H9 (cell line): ENCODE results near the gene VAV1. TPM values are rescaled to one million over a fixed set of nuclear protein-coding genes. Genes with fewer than 3 reads are reported as not detected.

Source experiments
- DNase-seq: peaks from one replicate; pipeline ENCODE4 v3.0.0-alpha.2; 2017
- H2AFZ ChIP-seq: one replicate; pipeline ENCODE4 v1.6.1; 2013; ENCODE audit warnings: mild to moderate bottlenecking, low read length, control low read depth, moderate library complexity
- H2AK5ac ChIP-seq: 2 replicates; pipeline ENCODE4 v1.6.1; 2013; ENCODE audit warnings: low read length, control low read depth, mixed read lengths; ENCODE audit not compliant: insufficient read length
- H2BK120ac ChIP-seq: one replicate; pipeline ENCODE4 v1.6.1; 2013; ENCODE audit warnings: low read depth, mild to moderate bottlenecking, low read length, control low read depth, inconsistent platforms; ENCODE audit not compliant: poor library complexity, severe bottlenecking
- H2BK12ac ChIP-seq: 2 replicates; pipeline ENCODE4 v1.6.1; 2013; ENCODE audit warnings: low read length, control low read depth, mixed read lengths, low read depth; ENCODE audit not compliant: insufficient read length
- H2BK15ac ChIP-seq: 2 replicates; pipeline ENCODE4 v1.6.1; 2013; ENCODE audit warnings: low read depth, low read length, control low read depth
- H2BK20ac ChIP-seq: one replicate; pipeline ENCODE4 v1.6.1; 2013; ENCODE audit warnings: low read depth, mild to moderate bottlenecking, low read length, control low read depth, inconsistent platforms; ENCODE audit not compliant: poor library complexity, severe bottlenecking
- H2BK5ac ChIP-seq: 2 replicates; pipeline ENCODE4 v1.6.1; 2013; ENCODE audit warnings: low read length, control low read depth, mixed read lengths; ENCODE audit not compliant: insufficient read length
- H3K14ac ChIP-seq: 2 replicates; pipeline ENCODE4 v1.6.1; 2013; ENCODE audit warnings: low read length, control low read depth; ENCODE audit not compliant: insufficient read depth
- H3K18ac ChIP-seq: 2 replicates; pipeline ENCODE4 v1.6.1; 2013; ENCODE audit warnings: low read depth, mild to moderate bottlenecking, mixed read lengths, low read length, control low read depth; ENCODE audit not compliant: insufficient read length
- H3K23ac ChIP-seq: 2 replicates; pipeline ENCODE4 v1.6.1; 2013; ENCODE audit warnings: low read length, control low read depth, mixed read lengths, low read depth; ENCODE audit not compliant: insufficient read length
- H3K23me2 ChIP-seq: 2 replicates; pipeline ENCODE4 v1.6.1; 2013; ENCODE audit warnings: low read depth, mild to moderate bottlenecking, mixed read lengths, low read length, control low read depth; ENCODE audit not compliant: insufficient read length, poor library complexity, severe bottlenecking
- H3K27ac ChIP-seq: 2 replicates; pipeline ENCODE4 v1.5.1; 2013; ENCODE audit warnings: low read length, control low read depth, mixed read lengths, low read depth; ENCODE audit not compliant: insufficient read length
- H3K27me3 ChIP-seq: 2 replicates; pipeline ENCODE4 v1.6.1; 2013; ENCODE audit warnings: low read length, control low read depth, inconsistent platforms; ENCODE audit not compliant: insufficient read depth
- H3K4ac ChIP-seq: 2 replicates; pipeline ENCODE4 v1.6.1; 2013; ENCODE audit warnings: low read depth, mild to moderate bottlenecking, control low read depth, inconsistent platforms, low read length, moderate library complexity
- H3K4me1 ChIP-seq: 2 replicates; pipeline ENCODE4 v1.6.1; 2013; ENCODE audit warnings: low read length, control low read depth, inconsistent platforms; ENCODE audit not compliant: insufficient read depth
- H3K4me2 ChIP-seq: 2 replicates; pipeline ENCODE4 v1.6.1; 2013; ENCODE audit warnings: low read length, control low read depth, mixed read lengths; ENCODE audit not compliant: insufficient read length, insufficient read depth
- H3K56ac ChIP-seq: 2 replicates; pipeline ENCODE4 v1.6.1; 2013; ENCODE audit warnings: low read depth, mild to moderate bottlenecking, mixed read lengths, low read length, control low read depth; ENCODE audit not compliant: insufficient read length
- H3K79me1 ChIP-seq: 2 replicates; pipeline ENCODE4 v1.6.1; 2013; ENCODE audit warnings: low read depth, mild to moderate bottlenecking, moderate library complexity, low read length, control low read depth, inconsistent platforms; ENCODE audit not compliant: insufficient read depth, poor library complexity, severe bottlenecking
- H3K79me2 ChIP-seq: 2 replicates; pipeline ENCODE4 v1.6.1; 2013; ENCODE audit warnings: low read length, control low read depth, inconsistent platforms; ENCODE audit not compliant: insufficient read depth
- H3K9ac ChIP-seq: 2 replicates; pipeline ENCODE4 v1.6.1; 2013; ENCODE audit warnings: low read length, control low read depth, mixed read lengths; ENCODE audit not compliant: insufficient read length; ENCODE audit errors: extremely low read depth
- H3K9me3 ChIP-seq: one replicate; pipeline ENCODE4 v1.6.1; 2013; ENCODE audit warnings: low read depth, low read length, inconsistent platforms; ENCODE audit not compliant: control insufficient read depth
- H3T11ph ChIP-seq: one replicate; pipeline ENCODE4 v1.6.1; 2013; ENCODE audit warnings: mild to moderate bottlenecking, low read length, control low read depth, inconsistent platforms
- H4K20me1 ChIP-seq: one replicate; pipeline ENCODE4 v1.6.1; 2013; ENCODE audit not compliant: control insufficient read depth, insufficient read length, insufficient read depth
- H4K5ac ChIP-seq: 2 replicates; pipeline ENCODE4 v1.6.1; 2013; ENCODE audit warnings: low read depth, mild to moderate bottlenecking, mixed read lengths, low read length, control low read depth; ENCODE audit not compliant: insufficient read length
- H4K8ac ChIP-seq: replicated peaks from 2 replicates; pipeline ENCODE4 v1.6.1; 2013; ENCODE audit warnings: low read length, control low read depth, mixed read lengths, low read depth; ENCODE audit not compliant: insufficient read length
- H4K91ac ChIP-seq: 2 replicates; pipeline ENCODE4 v1.6.1; 2013; ENCODE audit warnings: low read depth, mild to moderate bottlenecking, moderate library complexity, mixed read lengths, low read length, control low read depth; ENCODE audit not compliant: insufficient read length
- H3K27ac Mint-ChIP-seq, 3 experiments: 2 replicates in 2 of 3; 3 replicates in 1 of 3; pipeline ENCODE4 v1.8.0; 2020 to 2021; ENCODE audit warnings: mixed read lengths in 3 of 3, mild to moderate bottlenecking in 1 of 3, moderate library complexity in 1 of 3
- H3K27me3 Mint-ChIP-seq: 2 replicates; pipeline ENCODE4 v1.8.0; 2021; ENCODE audit warnings: low read depth, mild to moderate bottlenecking, moderate library complexity, mixed read lengths
- H3K36me3 Mint-ChIP-seq, 3 experiments: 2 replicates in 2 of 3; 3 replicates in 1 of 3; pipeline ENCODE4 v1.8.0; 2020 to 2021; ENCODE audit warnings: low read depth in 3 of 3, mixed read lengths in 3 of 3; ENCODE audit not compliant: insufficient read depth in 1 of 3
- H3K4me1 Mint-ChIP-seq, 2 experiments: 2 replicates each; pipeline ENCODE4 v1.8.0; 2020; ENCODE audit warnings: mixed read lengths in 2 of 2
- H3K4me3 Mint-ChIP-seq, 2 experiments: 2 replicates in 1 of 2; 3 replicates in 1 of 2; pipeline ENCODE4 v1.8.0; 2020 to 2021; ENCODE audit warnings: mild to moderate bottlenecking in 2 of 2, mixed read lengths in 2 of 2, moderate library complexity in 1 of 2
- H3K9me3 Mint-ChIP-seq, 2 experiments: 2 replicates in 1 of 2; 3 replicates in 1 of 2; pipeline ENCODE4 v1.8.0; 2020; ENCODE audit warnings: mild to moderate bottlenecking in 2 of 2, mixed read lengths in 2 of 2, moderate library complexity in 1 of 2
- WGBS: extraction: QIAGEN DNeasy Blood & Tissue Kit; methylation state at CpG from one replicate; pipeline ENCODE4 v1.1.7; 2013; ENCODE audit warnings: missing lambda C conversion rate, low lambda C conversion rate, mixed read lengths; ENCODE audit not compliant: insufficient read length; ENCODE audit errors: extremely low coverage; 5-methylcytosine and 5-hydroxymethylcytosine counted together
- total RNA-seq: library from RNA; stranded (reverse); gene quantifications from 2 replicates; pipeline ENCODE4 v1.2.1, GENCODE V29; 2021
- TF ChIP-seq, protein P1 (sequence below): fragments of 200-600 bp; sonication (generic); conservative IDR thresholded peaks from 3 replicates; pipeline ENCODE4 v1.8.0; 2021; ENCODE audit warnings: antibody characterized with exemption, mild to moderate bottlenecking

The VAV1 gene
- total RNA-seq, 1 experiment from 2014 or later, result 0.90 TPM

DNA sequence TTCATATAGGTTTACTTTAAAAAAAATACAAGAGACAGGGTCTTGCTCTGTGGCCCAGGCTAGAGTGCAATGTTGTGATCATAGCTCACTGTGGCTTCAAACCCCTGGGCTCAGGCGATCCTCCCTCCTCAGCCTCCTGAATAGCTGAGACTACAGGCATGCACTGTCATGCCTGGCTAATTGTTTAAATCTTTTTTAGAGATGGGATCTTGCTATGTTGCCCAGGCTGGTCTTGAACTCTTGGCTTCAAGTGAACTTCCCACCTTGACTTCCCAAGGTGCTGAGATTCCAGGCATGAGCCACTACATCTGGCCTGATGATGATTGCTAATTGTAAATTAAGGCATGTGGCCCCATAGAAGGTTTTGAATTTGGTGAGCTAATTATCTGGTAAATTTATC lies 79.5 kb downstream of the VAV1 start:
- Histone ChIP-seq H2AK5ac (no peak overlapping the region), H2AFZ (no peak overlapping the region), H3K27ac (no peak overlapping the region), H3K23me2 (peaks cover 4% of the 10 kb centered on the region), H3K4me1 (no peaks in the 10 kb centered on the region), H3K18ac (no peak overlapping the region), H4K8ac (no peak overlapping the region), H3K14ac (no peak overlapping the region), H3T11ph (no peak overlapping the region), H2BK20ac (no peak overlapping the region), H3K27me3 (no peaks in the 10 kb centered on the region), H3K4me2 (no peak overlapping the region), H3K23ac (no peak overlapping the region), H3K79me1 (no peaks in the 10 kb centered on the region), H2BK5ac (no peak overlapping the region), H4K91ac (no peak overlapping the region), H3K56ac (no peak overlapping the region), H3K79me2 (no peaks in the 10 kb centered on the region), H4K5ac (no peak overlapping the region), H2BK120ac (no peak overlapping the region), H3K9ac (no peak overlapping the region), H2BK15ac (no peak overlapping the region), H2BK12ac (no peak overlapping the region), H4K20me1 (no peaks in the 10 kb centered on the region), H3K4ac (no peak overlapping the region), H3K9me3 (no peaks in the 10 kb centered on the region)
- TF ChIP-seq, protein P1, sequence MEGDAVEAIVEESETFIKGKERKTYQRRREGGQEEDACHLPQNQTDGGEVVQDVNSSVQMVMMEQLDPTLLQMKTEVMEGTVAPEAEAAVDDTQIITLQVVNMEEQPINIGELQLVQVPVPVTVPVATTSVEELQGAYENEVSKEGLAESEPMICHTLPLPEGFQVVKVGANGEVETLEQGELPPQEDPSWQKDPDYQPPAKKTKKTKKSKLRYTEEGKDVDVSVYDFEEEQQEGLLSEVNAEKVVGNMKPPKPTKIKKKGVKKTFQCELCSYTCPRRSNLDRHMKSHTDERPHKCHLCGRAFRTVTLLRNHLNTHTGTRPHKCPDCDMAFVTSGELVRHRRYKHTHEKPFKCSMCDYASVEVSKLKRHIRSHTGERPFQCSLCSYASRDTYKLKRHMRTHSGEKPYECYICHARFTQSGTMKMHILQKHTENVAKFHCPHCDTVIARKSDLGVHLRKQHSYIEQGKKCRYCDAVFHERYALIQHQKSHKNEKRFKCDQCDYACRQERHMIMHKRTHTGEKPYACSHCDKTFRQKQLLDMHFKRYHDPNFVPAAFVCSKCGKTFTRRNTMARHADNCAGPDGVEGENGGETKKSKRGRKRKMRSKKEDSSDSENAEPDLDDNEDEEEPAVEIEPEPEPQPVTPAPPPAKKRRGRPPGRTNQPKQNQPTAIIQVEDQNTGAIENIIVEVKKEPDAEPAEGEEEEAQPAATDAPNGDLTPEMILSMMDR, result no peak
- H3K36me3 Mint-ChIP-seq, result no peaks in the 10 kb centered on the region
- no peak overlapping the region for H3K27ac Mint-ChIP-seq
- H3K27me3 Mint-ChIP-seq, result peaks cover 3% of the 10 kb centered on the region
- no peak overlapping the region for H3K4me3 Mint-ChIP-seq
- H3K4me1 Mint-ChIP-seq, result no peaks in the 10 kb centered on the region
- WGBS, result no CpG with 5 or more reads among the region's 1 CpG
- DNase-seq, result no peak
- peaks cover 2 to 77% of the 10 kb centered on the region in 2 experiments; a peak in 3 of 5 replicates for H3K9me3 Mint-ChIP-seq
